ENCODE measurements around the gene TBRG4.

The TBRG4 gene

DNA sequence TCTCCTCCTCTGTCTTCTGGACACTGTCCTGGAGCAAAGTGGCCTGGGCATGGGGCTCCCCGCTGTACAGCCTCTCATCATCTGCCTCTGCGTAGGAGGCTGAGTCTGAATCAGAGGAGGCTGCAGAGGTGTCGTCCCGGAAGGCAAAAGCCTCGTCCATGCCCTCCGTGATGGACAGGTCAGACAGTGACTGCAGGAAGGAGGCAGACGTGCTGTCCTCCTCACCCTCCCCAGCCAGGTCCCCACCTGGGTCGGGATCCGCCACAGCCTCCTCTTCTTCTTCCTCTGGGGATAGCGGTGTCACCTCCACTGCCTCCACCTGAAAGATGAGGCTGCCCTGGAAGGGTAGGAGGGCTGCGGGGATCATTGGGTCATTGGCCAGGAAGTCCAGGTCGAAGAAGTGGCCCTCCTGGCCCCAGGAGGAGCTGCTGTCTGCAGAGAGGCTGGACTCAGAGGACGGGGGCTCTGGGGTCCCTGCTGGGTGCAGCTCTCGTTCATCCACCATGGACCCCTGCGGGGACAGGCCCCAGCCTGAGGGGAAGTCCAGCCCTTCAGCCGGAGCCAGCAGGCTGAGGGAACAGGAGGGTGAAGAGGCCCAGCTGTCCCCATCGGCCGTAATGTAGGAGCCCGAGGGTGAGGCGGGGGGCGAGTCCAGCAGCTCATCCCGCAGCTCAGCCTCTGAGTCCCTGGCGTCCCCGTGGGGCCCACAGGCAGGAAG lies 26.4 kb downstream of the TBRG4 start:
- no peaks in the 10 kb centered on the region for H3K4me1 ChIP-seq (ENCODE audit: control insufficient read depth, low read depth, low read length)
- no peak for DNase-seq
- H3K79me1 ChIP-seq (ENCODE audit: low read length) = no peaks in the 10 kb centered on the region
- H3K18ac ChIP-seq (ENCODE audit: low read length) = no peak overlapping the region
- H4K8ac ChIP-seq (ENCODE audit: low read depth, low read length) = no peak overlapping the region
- no peak overlapping the region for H3K4me3 ChIP-seq (ENCODE audit: low read length)
- H3K36me3 ChIP-seq (ENCODE audit: control insufficient read depth, insufficient read depth, low read length) = no peaks in the 10 kb centered on the region
- H3K56ac ChIP-seq (ENCODE audit: low read length) = no peak overlapping the region
- no peaks in the 10 kb centered on the region for H3K27me3 ChIP-seq (ENCODE audit: insufficient read depth, low read length, poor library complexity)
- no peak overlapping the region for H3K27ac ChIP-seq (ENCODE audit: low read depth, low read length)
- no peak overlapping the region for H3K9ac ChIP-seq (ENCODE audit: low read length)
- H3K23ac ChIP-seq (ENCODE audit: low read length) = no peak overlapping the region
- H4K5ac ChIP-seq (ENCODE audit: low read length) = no peak overlapping the region
- H2BK15ac ChIP-seq (replicated peaks; ENCODE audit: low read depth) = no peak overlapping the region
- no peak overlapping the region for H2BK120ac ChIP-seq (ENCODE audit: low read depth, low read length)
- H3K4ac ChIP-seq (ENCODE audit: low read depth, low read length) = no peak overlapping the region
- H3K79me2 ChIP-seq (ENCODE audit: control insufficient read depth, insufficient read depth, low read length) = no peaks in the 10 kb centered on the region
- H3K4me2 ChIP-seq (ENCODE audit: low read length) = no peak overlapping the region
- WGBS (ENCODE audit: extremely low coverage, insufficient coverage, low lambda C conversion rate) = no CpG with 5 or more reads among the region's 24 CpGs
- H2AK5ac ChIP-seq (ENCODE audit: low read length) = no peak overlapping the region
- no peak overlapping the region for H2BK5ac ChIP-seq (ENCODE audit: low read length)

DNA sequence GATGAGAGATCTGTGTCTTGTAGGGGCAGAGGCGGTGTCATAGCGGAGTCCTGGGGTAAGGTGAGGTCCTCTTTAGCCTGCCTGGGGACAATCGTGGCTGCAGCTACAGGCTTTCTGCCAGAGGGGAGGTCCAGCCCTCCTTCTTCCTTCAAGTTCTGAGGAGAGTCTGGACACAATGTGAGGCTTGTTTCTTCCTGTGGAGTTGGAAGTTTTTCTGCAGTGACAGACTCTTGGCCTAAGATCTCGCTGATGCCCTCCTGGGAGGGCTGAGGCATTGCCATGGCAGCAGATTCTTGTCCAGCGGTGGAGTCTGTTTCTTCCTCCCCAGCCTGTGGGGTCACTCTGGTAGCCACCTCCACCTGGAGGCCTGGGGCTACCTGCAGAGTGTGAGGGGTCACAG lies 27.2 kb downstream of the TBRG4 start:
- no peaks in the 10 kb centered on the region for H3K79me1 ChIP-seq (ENCODE audit: low read length)
- no peak overlapping the region for H3K4ac ChIP-seq (ENCODE audit: low read depth, low read length)
- H2AK5ac ChIP-seq (ENCODE audit: low read length) = no peak overlapping the region
- no peak overlapping the region for H2BK120ac ChIP-seq (ENCODE audit: low read depth, low read length)
- no peak for DNase-seq
- H2BK15ac ChIP-seq (replicated peaks; ENCODE audit: low read depth) = no peak overlapping the region
- no peak overlapping the region for H3K18ac ChIP-seq (ENCODE audit: low read length)
- no peak overlapping the region for H3K4me3 ChIP-seq (ENCODE audit: low read length)
- no peak overlapping the region for H4K8ac ChIP-seq (ENCODE audit: low read depth, low read length)
- no peak overlapping the region for H3K9ac ChIP-seq (ENCODE audit: low read length)
- H3K4me2 ChIP-seq (ENCODE audit: low read length) = no peak overlapping the region
- no peaks in the 10 kb centered on the region for H3K27me3 ChIP-seq (ENCODE audit: insufficient read depth, low read length, poor library complexity)
- no peaks in the 10 kb centered on the region for H3K4me1 ChIP-seq (ENCODE audit: control insufficient read depth, low read depth, low read length)
- H3K23ac ChIP-seq (ENCODE audit: low read length) = no peak overlapping the region
- no peak overlapping the region for H3K56ac ChIP-seq (ENCODE audit: low read length)
- H3K79me2 ChIP-seq (ENCODE audit: control insufficient read depth, insufficient read depth, low read length) = no peaks in the 10 kb centered on the region
- no peak overlapping the region for H4K5ac ChIP-seq (ENCODE audit: low read length)
- no CpG with 5 or more reads among the region's 5 CpGs for WGBS (ENCODE audit: extremely low coverage, insufficient coverage, low lambda C conversion rate)
- H3K36me3 ChIP-seq (ENCODE audit: control insufficient read depth, insufficient read depth, low read length) = no peaks in the 10 kb centered on the region
- no peak overlapping the region for H2BK5ac ChIP-seq (ENCODE audit: low read length)
- H3K27ac ChIP-seq (ENCODE audit: low read depth, low read length) = no peak overlapping the region

DNA sequence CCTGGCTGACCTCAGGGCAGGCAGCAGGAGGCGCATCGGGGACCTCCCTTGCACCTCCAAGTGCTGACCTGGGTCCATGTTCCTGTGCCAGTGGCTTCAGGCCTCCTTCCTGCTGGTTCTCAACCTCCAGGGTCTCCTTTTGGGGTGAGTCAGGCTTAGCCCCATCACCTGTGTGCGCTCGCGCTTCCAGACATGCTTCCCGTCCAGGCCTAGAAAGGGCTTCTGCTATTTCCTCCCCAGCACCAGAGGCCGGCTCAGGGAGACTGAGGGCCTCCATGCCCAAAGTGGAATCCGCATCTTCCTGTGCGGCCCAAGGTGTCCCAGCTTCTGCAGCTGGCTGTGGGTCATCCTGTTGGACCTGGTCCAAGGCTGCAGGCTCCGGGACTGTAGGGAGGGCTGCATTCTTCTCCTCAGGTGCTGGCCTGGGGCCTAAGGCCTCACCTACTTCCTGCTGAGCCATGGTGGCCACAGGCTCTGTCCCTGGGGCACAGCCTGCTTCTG lies 28.6 kb downstream of the TBRG4 start:
- Histone ChIP-seq H3K56ac (ENCODE audit: low read length) (no peak overlapping the region), H3K4ac (ENCODE audit: low read depth, low read length) (no peak overlapping the region), H3K4me3 (ENCODE audit: low read length) (no peak overlapping the region), H3K9ac (ENCODE audit: low read length) (no peak overlapping the region), H3K79me2 (ENCODE audit: control insufficient read depth, insufficient read depth, low read length) (no peaks in the 10 kb centered on the region), H2BK5ac (ENCODE audit: low read length) (no peak overlapping the region), H2BK15ac (replicated peaks; ENCODE audit: low read depth) (no peak overlapping the region), H3K27ac (ENCODE audit: low read depth, low read length) (no peak overlapping the region), H4K8ac (ENCODE audit: low read depth, low read length) (no peak overlapping the region), H3K79me1 (ENCODE audit: low read length) (no peaks in the 10 kb centered on the region), H3K36me3 (ENCODE audit: control insufficient read depth, insufficient read depth, low read length) (no peaks in the 10 kb centered on the region), H3K4me1 (ENCODE audit: control insufficient read depth, low read depth, low read length) (no peaks in the 10 kb centered on the region), H3K18ac (ENCODE audit: low read length) (no peak overlapping the region), H2BK120ac (ENCODE audit: low read depth, low read length) (no peak overlapping the region), H3K23ac (ENCODE audit: low read length) (no peak overlapping the region), H2AK5ac (ENCODE audit: low read length) (no peak overlapping the region), H4K5ac (ENCODE audit: low read length) (no peak overlapping the region), H3K4me2 (ENCODE audit: low read length) (no peak overlapping the region), H3K27me3 (ENCODE audit: insufficient read depth, low read length, poor library complexity) (no peaks in the 10 kb centered on the region)
- WGBS (ENCODE audit: extremely low coverage, insufficient coverage, low lambda C conversion rate) = no CpG with 5 or more reads among the region's 10 CpGs
- no peak for DNase-seq

DNA sequence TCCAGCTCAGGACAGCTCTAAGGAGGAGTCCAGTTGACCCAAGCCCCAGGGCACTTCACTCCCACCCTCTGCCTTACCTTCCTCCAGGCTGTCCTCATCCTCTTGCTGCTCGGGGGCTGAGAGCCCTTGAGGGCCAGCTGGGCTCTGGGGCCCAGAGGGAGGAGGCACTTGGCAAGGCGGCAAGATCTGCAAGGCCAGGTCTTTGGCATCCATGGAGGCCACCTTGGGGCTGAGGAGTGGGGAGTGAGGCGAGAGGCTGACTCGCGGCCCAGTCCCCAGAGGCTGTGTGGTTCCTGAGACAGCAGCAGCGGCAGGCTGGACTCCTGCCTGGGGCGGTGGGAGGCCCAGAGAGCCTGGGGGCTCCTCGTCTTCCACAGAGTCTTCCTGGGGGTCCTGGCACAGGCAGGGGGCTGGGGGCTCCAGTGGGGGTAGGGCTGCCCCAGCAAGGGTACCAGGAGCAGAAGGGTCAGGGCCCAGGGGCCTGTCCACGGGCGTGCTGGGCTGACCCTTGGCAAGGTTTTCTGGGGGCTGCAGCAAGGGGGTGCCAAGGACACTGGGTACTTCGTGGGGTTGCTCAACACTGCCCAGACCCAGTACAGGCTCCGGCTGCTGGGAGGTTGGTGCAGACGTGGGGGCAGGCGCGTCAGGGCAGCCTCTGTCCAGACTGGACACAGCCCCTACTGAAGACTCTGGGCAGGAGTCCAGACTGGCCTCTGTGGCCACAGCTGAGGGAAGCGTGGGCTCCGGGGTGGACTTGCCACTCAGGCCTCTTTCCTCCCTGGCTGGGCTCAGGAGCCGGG lies 29.3 kb downstream of the TBRG4 start:
- Histone ChIP-seq H3K4me1 (ENCODE audit: control insufficient read depth, low read depth, low read length) (no peaks in the 10 kb centered on the region), H4K5ac (ENCODE audit: low read length) (no peak overlapping the region), H3K18ac (ENCODE audit: low read length) (no peak overlapping the region), H3K79me2 (ENCODE audit: control insufficient read depth, insufficient read depth, low read length) (no peaks in the 10 kb centered on the region), H2BK15ac (replicated peaks; ENCODE audit: low read depth) (no peak overlapping the region), H3K79me1 (ENCODE audit: low read length) (no peaks in the 10 kb centered on the region), H3K4me2 (ENCODE audit: low read length) (no peak overlapping the region), H2BK5ac (ENCODE audit: low read length) (no peak overlapping the region), H3K27ac (ENCODE audit: low read depth, low read length) (no peak overlapping the region), H3K56ac (ENCODE audit: low read length) (no peak overlapping the region), H4K8ac (ENCODE audit: low read depth, low read length) (no peak overlapping the region), H3K4ac (ENCODE audit: low read depth, low read length) (no peak overlapping the region), H2BK120ac (ENCODE audit: low read depth, low read length) (no peak overlapping the region), H3K27me3 (ENCODE audit: insufficient read depth, low read length, poor library complexity) (no peaks in the 10 kb centered on the region), H3K36me3 (ENCODE audit: control insufficient read depth, insufficient read depth, low read length) (no peaks in the 10 kb centered on the region), H3K23ac (ENCODE audit: low read length) (no peak overlapping the region), H2AK5ac (ENCODE audit: low read length) (no peak overlapping the region), H3K4me3 (ENCODE audit: low read length) (no peak overlapping the region), H3K9ac (ENCODE audit: low read length) (no peak overlapping the region)
- WGBS (ENCODE audit: extremely low coverage, insufficient coverage, low lambda C conversion rate) = no CpG with 5 or more reads among the region's 18 CpGs
- DNase-seq = no peak

DNA sequence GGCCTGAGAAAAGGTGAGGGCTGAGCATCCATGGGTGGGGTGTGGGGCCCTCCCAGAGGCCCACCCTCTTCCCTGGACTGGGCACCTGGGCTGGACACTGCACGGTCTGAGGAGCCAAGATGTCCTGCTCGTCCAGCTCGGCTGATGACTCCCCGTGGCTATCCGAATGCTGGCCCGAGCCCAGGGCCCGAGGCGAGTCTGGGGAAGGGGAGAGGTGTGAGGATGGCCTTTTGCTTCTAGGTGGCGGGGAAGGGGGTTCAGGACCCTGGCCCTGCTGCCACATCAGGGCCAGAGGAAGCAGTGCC lies 29.9 kb downstream of the TBRG4 start:
- Histone ChIP-seq H2AK5ac (ENCODE audit: low read length) (no peak overlapping the region), H3K9ac (ENCODE audit: low read length) (no peak overlapping the region), H3K56ac (ENCODE audit: low read length) (no peak overlapping the region), H3K18ac (ENCODE audit: low read length) (no peak overlapping the region), H2BK5ac (ENCODE audit: low read length) (no peak overlapping the region), H3K23ac (ENCODE audit: low read length) (no peak overlapping the region), H3K27ac (ENCODE audit: low read depth, low read length) (no peak overlapping the region), H3K27me3 (ENCODE audit: insufficient read depth, low read length, poor library complexity) (no peaks in the 10 kb centered on the region), H3K4me2 (ENCODE audit: low read length) (no peak overlapping the region), H4K5ac (ENCODE audit: low read length) (no peak overlapping the region), H3K4me1 (ENCODE audit: control insufficient read depth, low read depth, low read length) (no peaks in the 10 kb centered on the region), H2BK15ac (replicated peaks; ENCODE audit: low read depth) (no peak overlapping the region), H3K36me3 (ENCODE audit: control insufficient read depth, insufficient read depth, low read length) (no peaks in the 10 kb centered on the region), H3K79me2 (ENCODE audit: control insufficient read depth, insufficient read depth, low read length) (no peaks in the 10 kb centered on the region), H3K4me3 (ENCODE audit: low read length) (no peak overlapping the region), H2BK120ac (ENCODE audit: low read depth, low read length) (no peak overlapping the region), H3K4ac (ENCODE audit: low read depth, low read length) (no peak overlapping the region), H3K79me1 (ENCODE audit: low read length) (no peaks in the 10 kb centered on the region), H4K8ac (ENCODE audit: low read depth, low read length) (no peak overlapping the region)
- no CpG with 5 or more reads among the region's 9 CpGs for WGBS (ENCODE audit: extremely low coverage, insufficient coverage, low lambda C conversion rate)
- no peak for DNase-seq
